ACC112 (cell line): ENCODE results near the gene NEURL4.
A peak's percentile ranks its signal among the peaks of the same experiment; 100 is the strongest.

Source experiments
- H2AFZ ChIP-seq: fragments of 200-600 bp; sonication (generic); one replicate; pipeline ENCODE4 v1.6.0; 2017; ENCODE audit warnings: antibody characterized with exemption, low read length; ENCODE audit not compliant: unreplicated experiment
- H3K27ac ChIP-seq: fragments of 200-600 bp; sonication (generic); 2 replicates; pipeline ENCODE4 v1.5.1; 2014; ENCODE audit warnings: low read depth, mild to moderate bottlenecking, antibody characterized with exemption, low read length, moderate library complexity
- H3K27me3 ChIP-seq: fragments of 200-600 bp; sonication (generic); 2 replicates; pipeline ENCODE4 v1.6.1; 2014; ENCODE audit warnings: mild to moderate bottlenecking, antibody characterized with exemption, low read length, moderate library complexity, mixed read lengths; ENCODE audit not compliant: insufficient read depth
- H3K36me3 ChIP-seq: fragments of 200-600 bp; sonication (generic); 2 replicates; pipeline ENCODE4 v1.6.1; 2016; ENCODE audit warnings: mild to moderate bottlenecking, antibody characterized with exemption, low read length, moderate library complexity, mixed read lengths; ENCODE audit not compliant: insufficient read depth
- H3K4me1 ChIP-seq: fragments of 200-600 bp; sonication (generic); one replicate; pipeline ENCODE4 v1.6.1; 2016; ENCODE audit warnings: low read length, mixed read lengths; ENCODE audit not compliant: insufficient read depth, unreplicated experiment, control insufficient read depth
- H3K4me3 ChIP-seq: fragments of 200-600 bp; sonication (generic); 2 replicates; pipeline ENCODE4 v1.5.1; 2014; ENCODE audit warnings: mild to moderate bottlenecking, low read depth, low read length
- H3K79me2 ChIP-seq: fragments of 200-600 bp; sonication (generic); one replicate; pipeline ENCODE4 v1.6.0; 2016; ENCODE audit warnings: low read length; ENCODE audit not compliant: control insufficient read depth, unreplicated experiment, insufficient read depth

Gene NEURL4

GRCh38 chr17:7313088-7313889 lies 15.8 kb downstream of the NEURL4 start:
- Histone ChIP-seq H3K27ac (0 out of 2 replicates have a peak overlapping the region, but pooled peaks have one; percentile 14), H3K36me3 (peaks cover 31% of the 10 kb centered on the region), H3K4me3 (peak overlapping the region; percentile 92), H3K4me1 (peaks cover 47% of the 10 kb centered on the region), H3K27me3 (no peaks in the 10 kb centered on the region), H2AFZ (no peak overlapping the region), H3K79me2 (peaks cover 49% of the 10 kb centered on the region)

- peaks cover 31% of the 10 kb centered on the region for H3K36me3 ChIP-seq
- no peaks in the 10 kb centered on the region for H3K27me3 ChIP-seq
- H3K79me2 ChIP-seq, result peaks cover 56% of the 10 kb centered on the region
- H3K4me3 ChIP-seq, result no peak overlapping the region
- H3K27ac ChIP-seq, result no peak overlapping the region
- peaks cover 47% of the 10 kb centered on the region for H3K4me1 ChIP-seq
- no peak overlapping the region for H2AFZ ChIP-seq
These were observed 16.6 kb downstream of the NEURL4 start for GRCh38 chr17:7312432-7313087.

GRCh38 chr17:7311110-7311705 lies 17.9 kb downstream of the NEURL4 start:
- peaks cover 31% of the 10 kb centered on the region for H3K36me3 ChIP-seq
- 0 out of 2 replicates have a peak overlapping the region, but pooled peaks have one; percentile 20 for H3K27ac ChIP-seq
- H3K4me3 ChIP-seq, result no peak overlapping the region
- no peaks in the 10 kb centered on the region for H3K27me3 ChIP-seq
- H3K79me2 ChIP-seq, result peaks cover 57% of the 10 kb centered on the region
- H3K4me1 ChIP-seq, result peaks cover 46% of the 10 kb centered on the region
- no peak overlapping the region for H2AFZ ChIP-seq

GRCh38 chr17:7309628-7310027 lies 19.5 kb downstream of the NEURL4 start:
- H3K36me3 ChIP-seq, result peaks cover 31% of the 10 kb centered on the region
- no peak overlapping the region for H2AFZ ChIP-seq
- H3K27ac ChIP-seq, result peak overlapping the region; percentile 98; the same call in 1 of the 2 replicates
- H3K4me3 ChIP-seq, result peak overlapping the region; percentile 96
- peaks cover 57% of the 10 kb centered on the region for H3K79me2 ChIP-seq
- H3K4me1 ChIP-seq, result peaks cover 40% of the 10 kb centered on the region
- no peaks in the 10 kb centered on the region for H3K27me3 ChIP-seq

- H3K4me3 ChIP-seq, result peak overlapping the region; percentile 96
- H3K79me2 ChIP-seq, result peaks cover 52% of the 10 kb centered on the region
- peaks cover 31% of the 10 kb centered on the region for H3K36me3 ChIP-seq
- peak overlapping the region; percentile 98 for H3K27ac ChIP-seq
- no peak overlapping the region for H2AFZ ChIP-seq
- H3K27me3 ChIP-seq, result no peaks in the 10 kb centered on the region
- H3K4me1 ChIP-seq, result peaks cover 34% of the 10 kb centered on the region
These were observed 20.3 kb downstream of the NEURL4 start for GRCh38 chr17:7308625-7309433.

- Histone ChIP-seq H3K79me2 (peaks cover 50% of the 10 kb centered on the region), H3K27me3 (no peaks in the 10 kb centered on the region), H3K27ac (peak overlapping the region; percentile 98), H3K36me3 (peaks cover 28% of the 10 kb centered on the region), H2AFZ (no peak overlapping the region), H3K4me3 (peak overlapping the region; percentile 96), H3K4me1 (peaks cover 25% of the 10 kb centered on the region)
These were observed 21.2 kb downstream of the NEURL4 start for GRCh38 chr17:7307686-7308624.

GRCh38 chr17:7306911-7307685 lies 22.0 kb downstream of the NEURL4 start, which contains the start of gene EIF5A:
EIF5A (plus strand) TSS chr17:7307628; CDS start chr17:7309636, 2,008 bp downstream.
- Histone ChIP-seq H3K36me3 (peaks cover 22% of the 10 kb centered on the region), H3K4me3 (peak within 1 kb of the TSS; percentile 96), H3K79me2 (peaks cover 43% of the 10 kb centered on the region), H3K27me3 (no peaks in the 10 kb centered on the region), H3K27ac (peak within 1 kb of the TSS; percentile 98), H2AFZ (peak within 1 kb of the TSS; percentile 5), H3K4me1 (peaks cover 22% of the 10 kb centered on the region)

- H2AFZ ChIP-seq, result no peak overlapping the region
- H3K27me3 ChIP-seq, result no peaks in the 10 kb centered on the region
- H3K36me3 ChIP-seq, result no peaks in the 10 kb centered on the region
- no peak overlapping the region for H3K4me3 ChIP-seq
- H3K27ac ChIP-seq, result no peak overlapping the region
- peaks cover 17% of the 10 kb centered on the region for H3K79me2 ChIP-seq
- H3K4me1 ChIP-seq, result peaks cover 1% of the 10 kb centered on the region
These were observed 25.0 kb downstream of the NEURL4 start for GRCh38 chr17:7304179-7304578.
